Fibroblast of pulmonary artery (primary cell): ENCODE measurements around the gene LMX1A.

Experiments used
- DNase-seq: peaks from one replicate; pipeline ENCODE4 v3.0.0-alpha.2; 2010; ENCODE audit warnings: low read depth
- H3K4me3 ChIP-seq: replicated peaks from 2 replicates; pipeline ENCODE4 v1.5.1; 2011; ENCODE audit warnings: low read depth, mild to moderate bottlenecking, control low read depth, low read length, moderate library complexity
- CTCF ChIP-seq: IDR thresholded peaks from 2 replicates; pipeline ENCODE4 v1.5.1; 2011; ENCODE audit warnings: mild to moderate bottlenecking, control low read depth, low read length, inconsistent platforms; ENCODE audit errors: missing control alignments

LMX1A gene

GRCh38 chr1:165179306-165179705, 177.2 kb downstream of the LMX1A start:
- H3K4me3 ChIP-seq, result no peak overlapping the region
- no peak for DNase-seq
- TF ChIP-seq CTCF, result no peak

GRCh38 chr1:165174491-165174890, 182.0 kb downstream of the LMX1A start:
- no peak for TF ChIP-seq CTCF
- DNase-seq, result no peak
- no peak overlapping the region for H3K4me3 ChIP-seq

- no peak for TF ChIP-seq CTCF
- DNase-seq, result no peak
- no peak overlapping the region for H3K4me3 ChIP-seq
Observed at GRCh38 chr1:165173818-165174217, 182.7 kb downstream of the LMX1A start.

GRCh38 chr1:165173409-165173808, 183.1 kb downstream of the LMX1A start:
- DNase-seq, result no peak
- TF ChIP-seq CTCF, result no peak
- H3K4me3 ChIP-seq, result no peak overlapping the region

- H3K4me3 ChIP-seq, result no peak overlapping the region
- TF ChIP-seq CTCF, result no peak
- no peak for DNase-seq
Observed at GRCh38 chr1:165172666-165173065, 183.8 kb downstream of the LMX1A start.

GRCh38 chr1:165169729-165170128, 186.8 kb downstream of the LMX1A start:
- DNase-seq, result no peak
- no peak for TF ChIP-seq CTCF
- H3K4me3 ChIP-seq, result no peak overlapping the region

- no peak for TF ChIP-seq CTCF
- DNase-seq, result no peak
- H3K4me3 ChIP-seq, result no peak overlapping the region
Observed at GRCh38 chr1:165169028-165169427, 187.5 kb downstream of the LMX1A start.
